GM10847 (cell line): ENCODE data around the gene CUTA.

Experiments used
- POLR2A ChIP-seq: IDR thresholded peaks from 2 replicates; pipeline ENCODE4 v1.6.1; 2011; ENCODE audit not compliant: insufficient read length; ENCODE audit errors: extremely low read depth

Gene CUTA

DNA sequence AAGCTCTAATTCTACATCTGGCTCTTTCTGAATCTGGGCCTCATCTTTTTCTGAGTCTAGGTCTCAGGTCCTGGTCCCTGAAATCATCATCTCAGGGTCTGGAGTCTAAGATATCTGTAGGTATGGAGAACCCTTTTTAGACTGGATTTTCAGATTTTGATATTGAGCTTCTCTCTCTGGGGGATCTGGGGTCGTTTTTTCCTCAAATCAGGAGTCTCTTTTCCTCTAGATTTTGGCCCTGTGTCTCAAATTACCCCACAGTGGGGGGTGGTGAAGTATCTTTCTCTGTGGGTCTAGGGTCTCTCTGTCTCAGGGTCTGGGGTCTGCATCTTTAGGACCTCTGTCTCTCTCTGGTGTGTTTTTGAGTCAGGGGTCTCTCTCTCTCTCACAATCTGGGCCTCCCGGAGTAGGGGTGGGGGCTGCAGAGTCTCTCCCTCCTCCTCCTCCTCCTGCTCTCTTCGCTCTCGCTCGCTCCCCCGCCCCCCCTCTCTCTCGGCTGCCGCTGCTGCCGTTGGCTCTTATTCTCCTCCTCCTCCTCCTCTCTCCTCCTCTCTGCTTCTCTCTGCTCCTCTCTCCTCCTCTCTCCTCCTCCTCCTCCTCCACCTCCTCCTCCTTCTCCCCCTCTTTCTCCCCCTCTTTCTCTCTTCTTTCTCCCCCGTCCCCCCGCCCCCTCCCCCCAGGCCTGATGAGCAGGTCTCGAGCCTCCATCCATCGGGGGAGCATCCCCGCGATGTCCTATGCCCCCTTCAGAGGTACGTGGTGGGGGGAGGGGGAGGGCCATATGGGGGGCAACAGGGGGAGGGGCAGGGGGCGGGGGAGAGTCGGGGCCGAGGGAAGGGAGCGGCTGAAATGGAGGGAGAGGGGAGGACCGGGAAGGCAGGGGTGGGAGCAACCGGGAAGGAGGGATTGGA, 1.9 kb upstream of the CUTA start, which contains the start of gene SYNGAP1:
Gene SYNGAP1, plus strand, starts transcription at position 486 of the 911 bp plus-strand sequence. Its CDS starts 200 bp downstream, at position 686.
- no peak for TF ChIP-seq POLR2A

DNA sequence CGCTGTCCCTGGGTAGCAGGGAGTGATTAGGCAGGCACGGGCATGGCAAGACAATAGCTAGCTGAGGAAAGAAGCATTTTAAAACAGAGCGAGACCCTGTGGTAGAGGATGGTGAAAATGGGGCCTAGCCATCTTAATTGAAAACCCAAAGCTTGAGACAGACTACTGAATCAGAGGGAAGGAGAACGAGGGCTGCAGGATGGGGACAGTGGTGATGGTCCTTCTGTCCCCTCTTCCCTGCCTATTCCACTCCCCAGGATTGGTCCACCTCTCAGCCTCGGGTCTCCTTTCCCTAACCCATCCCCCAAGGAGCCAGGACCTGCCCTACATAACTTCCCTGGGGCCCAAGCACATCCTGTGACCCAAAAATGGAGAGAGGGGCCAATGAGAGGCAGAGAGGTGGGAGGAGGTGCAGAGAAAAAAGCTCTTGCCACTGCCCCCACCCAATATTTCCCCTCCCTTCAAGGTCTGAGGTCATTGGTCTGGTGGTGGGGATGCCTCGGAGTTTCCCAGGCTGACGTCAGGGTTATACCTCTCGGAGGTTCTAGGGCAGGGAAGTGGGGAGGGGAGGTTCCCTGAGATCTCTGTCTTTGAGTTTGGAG, 884 bp upstream of the CUTA start:
- TF ChIP-seq POLR2A, result no peak

DNA sequence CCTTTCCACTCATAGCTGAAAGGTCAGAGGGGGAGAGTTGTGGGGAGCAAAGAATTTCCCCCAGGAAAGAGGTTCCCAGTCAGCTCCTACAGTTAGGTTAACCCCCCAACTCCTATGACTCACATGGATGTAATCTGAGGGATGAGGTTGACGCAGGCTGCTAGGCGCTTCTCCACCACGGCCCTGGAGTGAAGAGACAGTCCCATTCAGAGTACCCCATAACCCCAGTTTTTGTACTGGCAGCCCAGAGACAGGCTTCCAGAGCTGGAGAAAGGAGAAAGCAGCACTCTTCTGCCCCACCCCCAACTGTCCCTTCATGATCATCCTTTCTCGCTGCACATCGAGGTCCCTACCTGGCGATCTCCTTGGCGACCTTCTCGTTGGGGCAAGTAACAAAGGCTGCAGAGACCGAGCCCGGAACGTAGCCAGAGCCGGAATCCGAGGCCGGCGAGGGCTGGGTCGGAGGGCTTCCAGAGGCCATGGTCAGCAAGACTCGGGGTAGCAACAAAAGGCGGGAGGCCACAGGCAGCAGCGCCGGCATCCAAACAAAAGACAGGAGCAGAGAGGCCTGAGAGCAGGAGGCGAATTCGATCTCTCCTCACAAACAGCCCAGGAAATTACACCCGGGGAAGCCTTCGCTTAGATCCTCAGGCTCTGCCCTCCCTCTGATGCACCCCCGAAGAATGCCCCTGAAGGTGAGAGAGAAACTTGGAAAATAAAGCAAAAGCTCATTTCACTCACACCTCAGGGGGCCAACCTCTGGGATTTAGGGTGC, 592 bp downstream of the CUTA start:
- TF ChIP-seq POLR2A, result no peak

DNA sequence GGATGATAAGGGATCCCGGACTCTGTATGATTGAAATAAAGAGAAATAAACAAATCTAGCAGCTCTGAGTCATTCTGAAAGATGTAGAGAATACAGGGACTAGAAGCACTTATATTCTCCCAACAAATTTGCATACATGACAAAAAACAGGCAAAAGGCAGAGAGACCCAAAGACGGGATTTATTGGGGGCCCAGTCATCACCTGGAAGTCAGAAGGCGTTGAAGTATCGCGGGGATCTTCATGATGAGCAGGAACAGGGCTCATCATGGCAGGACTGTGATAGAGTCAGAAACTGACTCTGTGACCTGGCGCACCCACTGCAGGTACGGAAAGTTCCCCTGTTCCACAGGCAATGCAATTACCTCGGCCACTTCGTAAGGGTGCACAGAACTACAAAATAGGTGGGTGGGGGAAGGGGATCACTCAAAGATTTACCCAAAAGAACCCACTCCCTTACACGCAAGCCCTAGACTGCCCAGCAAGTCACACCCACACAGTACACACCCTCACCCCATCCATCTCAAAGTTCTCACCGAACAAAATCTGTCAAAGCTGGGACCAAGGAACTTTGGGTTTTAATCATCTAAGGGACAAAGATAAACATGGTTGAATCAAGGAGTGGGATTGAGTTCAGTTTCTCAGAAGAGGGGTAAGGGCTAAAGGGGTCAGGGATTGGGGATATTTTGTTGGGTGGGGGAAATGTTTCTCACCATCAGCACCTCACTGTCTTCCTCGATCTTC, 1.4 kb downstream of the CUTA start:
- no peak for TF ChIP-seq POLR2A

DNA sequence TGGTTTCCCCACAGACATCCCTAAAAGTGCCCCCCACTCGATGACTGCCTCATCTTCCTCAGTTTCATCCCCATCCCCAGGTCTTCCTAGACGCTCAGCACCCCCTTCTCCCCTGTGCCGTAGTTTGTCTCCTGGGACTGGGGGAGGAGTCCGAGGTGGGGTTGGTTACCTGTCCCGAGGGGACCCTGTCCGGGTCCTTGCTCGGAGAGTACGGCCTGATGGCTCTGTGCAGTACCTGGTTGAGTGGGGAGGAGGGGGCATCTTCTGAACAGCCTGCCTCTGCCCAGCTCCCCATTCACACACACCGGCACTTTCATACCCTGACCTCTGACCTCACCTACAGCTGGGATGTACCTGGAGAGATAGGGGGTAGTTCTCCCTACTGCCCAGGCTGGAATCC, 2.1 kb downstream of the CUTA start:
- TF ChIP-seq POLR2A, result no peak

DNA sequence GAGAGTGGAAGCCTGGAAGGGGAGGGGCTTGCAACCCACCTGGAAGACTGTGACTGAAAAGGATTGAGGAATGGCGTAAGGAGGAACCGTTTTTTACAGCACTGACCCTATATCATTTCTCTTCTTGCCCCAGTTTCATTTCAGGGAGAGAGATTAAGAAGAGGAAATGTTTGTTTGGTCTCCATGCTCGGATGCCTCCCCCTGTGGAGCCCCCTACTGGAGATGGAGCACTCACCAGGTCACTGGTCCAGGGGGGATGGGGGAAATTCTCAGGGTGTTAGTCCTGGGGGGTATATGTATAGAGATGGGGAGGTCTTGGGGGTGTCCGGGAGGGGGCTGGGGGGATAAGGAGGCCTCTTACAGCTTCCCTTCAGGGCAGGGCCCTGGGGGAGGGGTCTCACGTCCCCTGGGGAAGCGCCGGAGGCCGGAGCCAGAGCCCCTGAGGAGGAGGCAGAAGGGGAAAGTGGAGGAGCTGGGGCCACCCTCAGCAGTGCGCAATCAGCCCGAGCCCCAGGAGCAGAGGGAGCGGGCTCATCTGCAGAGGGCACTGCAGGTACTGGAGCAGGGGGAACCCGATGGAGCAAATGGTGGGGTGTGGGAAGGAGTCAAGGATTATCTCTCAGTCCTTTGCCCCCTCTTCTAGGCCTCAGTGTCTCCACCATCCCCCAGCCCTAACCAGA, 3.2 kb downstream of the CUTA start:
- no peak for TF ChIP-seq POLR2A

DNA sequence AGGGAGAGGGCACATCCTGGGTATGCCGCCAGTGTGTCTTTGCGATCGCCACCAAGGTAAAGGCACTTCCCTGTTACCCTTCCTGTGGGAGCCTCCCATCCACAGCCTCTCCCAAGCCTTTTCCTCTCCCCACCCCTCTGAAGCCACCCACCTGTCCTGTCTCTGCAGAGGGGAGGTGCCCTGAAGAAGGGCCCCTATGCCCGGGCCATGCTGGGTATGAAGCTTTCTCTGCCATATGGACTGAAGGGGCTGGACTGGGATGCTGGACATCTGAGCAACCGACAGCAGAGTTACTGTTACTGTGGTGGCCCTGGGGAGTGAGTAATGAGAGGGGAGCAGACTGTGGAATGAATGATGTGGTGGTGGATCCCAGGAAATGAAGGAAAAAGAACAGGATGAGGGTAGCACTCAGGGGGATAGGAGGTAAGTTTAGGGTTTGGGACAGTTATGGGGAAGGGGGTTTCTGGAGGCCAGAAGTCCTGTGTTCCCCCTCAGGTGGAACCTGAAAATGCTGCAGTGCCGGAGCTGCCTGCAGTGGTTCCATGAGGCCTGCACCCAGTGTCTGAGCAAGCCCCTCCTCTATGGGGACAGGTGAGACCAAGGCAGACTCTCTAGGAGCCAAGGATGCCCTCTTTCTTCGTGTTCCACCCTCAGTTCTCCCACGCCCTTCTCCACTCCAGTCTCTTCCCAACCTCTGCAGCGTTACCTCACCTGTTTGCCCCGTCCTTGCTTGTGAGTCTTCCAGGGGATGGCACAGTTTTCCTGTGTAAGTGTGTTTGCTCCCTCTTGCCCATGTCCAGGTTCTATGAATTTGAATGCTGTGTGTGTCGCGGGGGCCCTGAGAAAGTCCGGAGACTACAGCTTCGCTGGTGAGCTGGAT, 4.4 kb downstream of the CUTA start:
- TF ChIP-seq POLR2A, result no peak

DNA sequence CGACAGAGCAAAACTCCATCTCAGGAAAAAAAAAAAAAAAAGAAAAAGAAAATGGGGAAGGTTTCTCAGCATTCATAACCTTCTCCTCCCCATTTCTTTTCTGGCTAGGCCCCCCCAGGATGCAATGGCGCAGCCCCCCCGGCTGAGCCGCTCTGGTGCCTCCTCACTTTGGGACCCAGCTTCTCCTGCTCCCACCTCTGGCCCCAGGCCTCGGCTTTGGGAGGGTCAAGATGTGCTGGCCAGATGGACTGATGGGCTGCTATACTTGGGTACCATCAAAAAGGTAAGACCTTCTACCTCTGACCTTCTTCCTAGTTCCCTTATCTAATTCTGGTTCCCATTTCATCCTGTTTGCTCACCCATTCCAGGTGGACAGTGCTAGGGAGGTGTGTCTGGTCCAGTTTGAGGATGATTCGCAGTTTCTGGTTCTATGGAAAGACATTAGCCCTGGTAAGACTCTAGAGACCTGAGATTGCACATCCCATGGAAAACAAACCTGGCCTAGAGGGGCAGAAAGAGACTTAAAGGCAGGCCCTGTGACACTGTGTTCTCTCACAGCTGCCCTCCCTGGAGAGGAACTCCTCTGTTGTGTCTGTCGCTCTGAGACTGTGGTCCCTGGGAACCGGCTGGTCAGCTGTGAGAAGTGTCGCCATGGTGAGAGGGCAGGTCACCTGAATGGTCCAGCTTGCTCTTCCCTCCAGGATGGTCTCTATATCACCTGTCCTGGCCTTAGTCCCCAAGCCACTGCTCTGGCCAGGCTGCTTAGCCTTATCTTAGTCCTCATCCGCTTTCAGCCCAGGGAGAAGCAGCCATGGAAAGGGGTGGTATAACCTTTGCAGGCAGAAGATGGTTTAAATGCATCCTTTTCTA, 5.5 kb downstream of the CUTA start:
- TF ChIP-seq POLR2A, result no peak

DNA sequence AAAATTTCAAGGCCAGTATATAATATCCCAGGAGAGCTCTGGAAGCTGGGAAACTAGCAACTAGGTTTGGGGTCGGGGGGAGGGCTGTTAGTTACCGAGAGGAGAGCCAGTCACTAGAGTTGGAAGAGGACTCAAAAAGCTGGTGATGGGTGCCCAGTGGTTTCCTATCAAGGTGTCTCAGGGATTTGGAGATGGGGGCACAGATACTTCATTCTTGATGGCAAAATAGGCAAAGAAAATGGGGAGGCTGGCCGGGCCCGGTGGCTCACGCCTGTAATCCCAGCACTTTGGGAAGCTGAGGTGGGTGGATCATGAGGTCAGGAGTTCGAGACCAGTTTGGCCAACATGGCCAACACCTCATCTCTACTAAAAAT, 6.3 kb downstream of the CUTA start:
- TF ChIP-seq POLR2A, result no peak

DNA sequence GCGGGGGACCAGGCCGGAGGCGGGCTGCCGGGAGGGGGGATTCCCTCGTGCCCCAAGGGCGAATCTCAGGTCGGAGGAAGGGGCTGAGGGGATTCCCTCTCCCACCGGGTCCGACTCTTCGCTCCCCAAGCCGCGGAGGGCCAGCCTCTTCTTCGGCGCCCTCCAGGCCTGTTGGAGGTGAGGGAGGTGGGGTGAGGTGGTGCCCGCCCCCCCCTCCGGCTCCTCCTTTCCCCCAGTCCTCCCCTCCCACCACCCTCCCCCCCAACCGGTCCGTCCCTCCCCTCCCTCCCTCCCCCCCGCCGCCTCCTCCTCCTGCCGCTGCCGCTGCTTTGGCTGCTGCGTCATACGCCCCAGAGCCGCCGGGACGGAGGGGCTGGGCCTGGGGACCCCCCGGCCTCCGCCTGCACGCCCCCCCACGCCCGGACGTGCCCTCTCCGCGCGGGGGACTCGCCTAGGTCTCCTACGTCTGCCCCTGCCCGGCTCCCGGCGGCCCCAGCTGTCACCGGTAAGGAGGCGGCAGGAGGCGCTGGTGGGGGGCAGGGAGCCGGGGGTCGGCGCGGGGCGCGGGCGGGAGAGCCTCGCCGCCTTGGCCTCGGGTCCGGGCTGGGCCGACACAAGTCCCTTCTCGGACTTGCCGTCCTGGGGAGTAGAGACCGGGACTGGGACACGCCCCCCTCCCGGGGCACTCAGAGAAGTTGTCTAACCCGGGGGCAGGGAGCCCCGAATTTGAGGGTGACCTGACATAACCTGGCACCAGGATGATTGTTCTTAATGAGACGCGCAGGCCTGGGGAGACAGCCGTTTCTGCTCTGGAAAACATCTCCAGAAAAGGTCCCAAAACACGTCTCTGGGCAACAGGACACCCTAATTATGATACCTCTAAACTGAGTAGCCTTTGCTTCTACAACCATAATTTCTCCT, 6.9 kb downstream of the CUTA start, which contains the start of gene PHF1:
Gene PHF1, plus strand, starts transcription at position 304 of the 921 bp plus-strand sequence. CDS start 1,250 bp downstream, outside the sequence.
- TF ChIP-seq POLR2A, result peak; percentile 52

DNA sequence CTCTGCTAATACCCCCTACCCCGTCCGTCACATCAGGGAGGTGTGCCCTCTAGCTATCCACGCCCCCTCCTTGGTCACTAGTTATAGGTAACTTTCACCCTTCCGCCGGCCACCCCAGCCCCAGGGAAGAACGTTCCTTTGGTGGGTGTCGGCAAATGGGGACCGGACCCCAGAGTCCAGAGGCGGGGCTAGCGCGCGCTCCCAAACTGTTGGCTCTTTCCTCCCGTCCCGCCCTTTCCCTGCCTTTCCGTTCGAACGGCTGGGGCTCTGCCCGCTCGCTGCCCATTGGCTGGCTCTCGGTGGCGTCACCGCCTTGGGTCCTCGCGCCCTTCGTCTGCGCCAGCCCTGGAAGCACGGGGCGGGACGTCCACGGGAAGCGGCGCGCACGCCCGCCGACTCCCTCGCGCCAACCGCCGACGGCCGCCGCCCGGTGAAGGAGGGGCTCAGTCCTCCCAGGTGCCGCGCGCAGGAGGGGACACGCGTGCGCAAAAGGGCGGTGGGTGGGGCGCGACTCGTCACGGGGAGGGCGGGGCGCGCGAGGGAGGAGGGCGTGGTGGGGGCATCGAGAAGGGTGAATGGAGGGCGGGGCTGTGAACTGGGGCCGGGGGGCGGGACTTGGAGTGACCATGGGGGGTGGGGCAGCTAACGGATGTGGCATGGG, 7.7 kb downstream of the CUTA start:
- peak; percentile 33 for TF ChIP-seq POLR2A
